ENCODE data around the gene CAPNS1.
"Not testable (repeated sequence)": the region's sequence is repeated elsewhere in the genome, so short reads cannot be mapped to it uniquely, and the experiment has no call there.

GRCh38 chr19:36173846-36174245 is 34.0 kb downstream of the CAPNS1 start:
- not testable (repeated sequence) for TF ChIP-seq CTCF (IDR thresholded peaks at IDR 0.05; ENCODE audit: low read length); EZH2 (optimal IDR thresholded peaks at IDR 0.05; ENCODE audit: low read depth, low read length)
